Stimulated activated CD8-positive, alpha-beta memory T cell treated with anti-CD3 and anti-CD28 coated beads, Interleukin-12 subunit alpha, Interleukin-12 subunit beta, amount 100 ng/mL, for 1 hour (primary cell): ENCODE results near the gene COPB1.
"Not testable (repeated sequence)": the region's sequence is repeated elsewhere in the genome, so short reads cannot be mapped to it uniquely, and the experiment has no call there.

Experiments
- DNase-seq: peaks from one replicate; pipeline ENCODE4 v3.0.0-alpha.2; 2020; ENCODE audit warnings: low read depth

COPB1 gene, protein sequence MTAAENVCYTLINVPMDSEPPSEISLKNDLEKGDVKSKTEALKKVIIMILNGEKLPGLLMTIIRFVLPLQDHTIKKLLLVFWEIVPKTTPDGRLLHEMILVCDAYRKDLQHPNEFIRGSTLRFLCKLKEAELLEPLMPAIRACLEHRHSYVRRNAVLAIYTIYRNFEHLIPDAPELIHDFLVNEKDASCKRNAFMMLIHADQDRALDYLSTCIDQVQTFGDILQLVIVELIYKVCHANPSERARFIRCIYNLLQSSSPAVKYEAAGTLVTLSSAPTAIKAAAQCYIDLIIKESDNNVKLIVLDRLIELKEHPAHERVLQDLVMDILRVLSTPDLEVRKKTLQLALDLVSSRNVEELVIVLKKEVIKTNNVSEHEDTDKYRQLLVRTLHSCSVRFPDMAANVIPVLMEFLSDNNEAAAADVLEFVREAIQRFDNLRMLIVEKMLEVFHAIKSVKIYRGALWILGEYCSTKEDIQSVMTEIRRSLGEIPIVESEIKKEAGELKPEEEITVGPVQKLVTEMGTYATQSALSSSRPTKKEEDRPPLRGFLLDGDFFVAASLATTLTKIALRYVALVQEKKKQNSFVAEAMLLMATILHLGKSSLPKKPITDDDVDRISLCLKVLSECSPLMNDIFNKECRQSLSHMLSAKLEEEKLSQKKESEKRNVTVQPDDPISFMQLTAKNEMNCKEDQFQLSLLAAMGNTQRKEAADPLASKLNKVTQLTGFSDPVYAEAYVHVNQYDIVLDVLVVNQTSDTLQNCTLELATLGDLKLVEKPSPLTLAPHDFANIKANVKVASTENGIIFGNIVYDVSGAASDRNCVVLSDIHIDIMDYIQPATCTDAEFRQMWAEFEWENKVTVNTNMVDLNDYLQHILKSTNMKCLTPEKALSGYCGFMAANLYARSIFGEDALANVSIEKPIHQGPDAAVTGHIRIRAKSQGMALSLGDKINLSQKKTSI

DNA sequence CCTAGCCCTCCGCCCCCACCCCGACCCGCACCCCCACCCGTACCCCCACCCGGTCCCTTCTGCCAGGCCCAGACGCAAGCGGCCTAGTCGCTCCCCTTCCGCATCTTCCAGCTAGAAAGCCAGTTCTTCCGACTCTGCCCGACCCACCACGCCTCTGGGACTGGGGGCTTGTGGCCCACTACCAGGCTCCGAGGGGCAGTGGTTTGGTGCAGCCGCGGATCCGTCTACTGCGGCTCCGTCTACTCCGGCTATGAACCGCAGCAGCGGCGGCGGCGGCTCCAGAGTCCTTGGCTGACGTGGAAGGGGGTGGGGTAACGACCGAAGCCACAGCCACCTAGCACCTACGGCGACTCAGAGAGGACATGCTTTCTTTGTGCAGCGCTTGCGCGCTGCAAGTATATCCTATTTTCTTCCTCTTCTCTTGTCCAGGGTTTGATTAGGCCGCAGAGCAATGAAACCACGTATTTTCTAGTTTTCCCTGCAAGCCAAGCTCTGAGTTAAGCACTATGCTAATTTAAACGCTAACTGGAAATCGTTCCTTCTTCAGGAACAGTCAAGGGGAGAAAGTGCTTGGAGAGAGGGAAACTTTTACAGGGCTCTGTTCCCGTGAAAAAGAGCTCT lies at the start of gene COPB1:
Gene COPB1, minus strand, starts transcription at position 252 of the 621 bp plus-strand sequence. CDS start 883 bp downstream, outside the sequence.
- DNase-seq, result peak; percentile 83

DNA sequence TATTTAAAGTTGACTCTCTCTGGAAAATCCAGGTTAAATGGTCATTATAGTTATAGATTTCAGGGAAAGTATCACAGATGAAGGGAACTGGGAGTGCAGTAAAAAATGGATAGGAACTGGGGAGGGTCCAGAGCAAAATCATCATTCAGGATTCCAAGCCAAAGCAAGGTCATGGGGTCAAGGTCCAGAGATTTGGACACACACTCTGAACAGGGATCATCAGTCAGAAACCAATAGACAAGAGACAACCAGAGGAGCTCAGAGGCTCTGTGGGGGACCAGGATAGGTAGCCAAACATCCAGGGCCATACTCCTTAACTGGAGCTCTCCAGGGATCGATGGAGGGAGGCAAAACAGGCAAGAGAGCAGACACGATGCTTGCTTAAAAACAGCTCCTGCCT lies 47.8 kb upstream of the COPB1 start:
- no peak for DNase-seq

DNA sequence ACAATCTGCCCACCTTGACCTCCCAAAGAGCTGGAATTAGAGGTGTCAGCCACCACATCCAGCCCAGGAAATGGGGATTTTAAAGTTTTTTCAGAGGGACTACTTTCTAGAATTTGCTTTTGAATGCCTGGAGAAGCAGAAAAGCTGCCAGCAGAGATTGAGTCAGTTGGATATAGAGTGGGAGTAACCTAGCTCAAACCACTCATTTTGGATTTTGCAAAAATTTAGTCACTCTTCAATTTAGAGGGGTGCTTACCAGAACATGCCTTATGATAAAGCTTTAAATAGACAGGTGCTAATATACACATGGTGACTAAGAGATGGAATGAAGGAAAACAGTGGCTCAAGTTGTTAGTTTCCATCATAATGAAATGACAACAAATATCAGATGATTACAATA lies 47.1 kb upstream of the COPB1 start:
- DNase-seq, result no peak

DNA sequence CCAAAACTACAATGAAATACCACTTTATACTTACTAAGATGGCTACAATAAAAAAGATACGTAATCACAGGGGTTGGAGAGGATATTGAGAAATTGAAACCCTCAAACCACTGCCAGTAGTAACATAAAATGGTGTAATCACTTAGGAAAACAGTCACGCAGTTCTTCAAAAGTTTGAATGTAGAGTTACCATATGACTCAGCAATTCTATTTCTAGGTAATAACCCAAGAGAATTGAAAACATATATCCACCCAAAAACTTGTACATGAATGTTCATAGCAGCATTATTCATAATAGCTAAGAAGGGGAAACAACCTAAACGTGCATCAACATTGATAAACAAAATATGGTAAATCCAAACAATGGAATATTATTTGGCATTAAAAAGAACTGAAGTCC lies 45.0 kb upstream of the COPB1 start:
- DNase-seq, result no peak

DNA sequence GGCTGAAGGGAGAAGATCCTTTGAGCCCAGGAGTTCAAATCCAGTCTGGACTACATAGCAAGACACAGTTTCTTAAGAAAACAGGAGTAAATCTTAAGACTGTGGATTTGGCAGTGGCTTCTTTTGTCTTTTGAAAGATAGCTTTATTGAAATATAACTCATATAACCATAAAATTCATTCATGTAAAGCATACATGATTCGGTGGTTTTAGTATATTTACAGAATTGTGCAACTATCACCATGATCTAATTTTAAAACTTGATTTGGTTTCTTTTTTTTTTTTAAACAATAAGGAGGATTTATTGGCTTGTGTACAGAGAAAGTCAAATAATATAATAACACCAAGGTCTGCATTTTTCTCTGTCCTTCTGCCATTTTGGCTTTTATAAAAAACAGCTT lies 43.6 kb upstream of the COPB1 start:
- DNase-seq, result no peak

DNA sequence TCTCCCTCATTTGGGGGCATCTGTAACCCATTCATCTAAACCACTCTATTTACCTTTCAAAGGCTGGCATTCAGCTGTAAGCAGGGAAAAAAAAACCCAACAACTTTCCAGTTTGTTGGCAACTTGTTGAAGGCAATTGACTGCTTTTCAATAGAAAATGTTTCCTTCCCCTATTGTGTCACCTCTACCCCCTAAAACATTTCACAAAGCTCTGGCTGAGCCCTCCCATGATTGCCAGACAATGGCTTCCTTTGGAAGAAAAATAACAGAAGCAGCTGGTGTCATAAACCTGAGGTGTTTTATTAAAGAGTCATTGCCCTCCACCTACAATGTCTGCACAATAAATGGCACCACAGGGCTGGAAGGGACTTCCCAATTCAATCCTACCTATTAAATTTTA lies 42.7 kb upstream of the COPB1 start:
- DNase-seq, result no peak

DNA sequence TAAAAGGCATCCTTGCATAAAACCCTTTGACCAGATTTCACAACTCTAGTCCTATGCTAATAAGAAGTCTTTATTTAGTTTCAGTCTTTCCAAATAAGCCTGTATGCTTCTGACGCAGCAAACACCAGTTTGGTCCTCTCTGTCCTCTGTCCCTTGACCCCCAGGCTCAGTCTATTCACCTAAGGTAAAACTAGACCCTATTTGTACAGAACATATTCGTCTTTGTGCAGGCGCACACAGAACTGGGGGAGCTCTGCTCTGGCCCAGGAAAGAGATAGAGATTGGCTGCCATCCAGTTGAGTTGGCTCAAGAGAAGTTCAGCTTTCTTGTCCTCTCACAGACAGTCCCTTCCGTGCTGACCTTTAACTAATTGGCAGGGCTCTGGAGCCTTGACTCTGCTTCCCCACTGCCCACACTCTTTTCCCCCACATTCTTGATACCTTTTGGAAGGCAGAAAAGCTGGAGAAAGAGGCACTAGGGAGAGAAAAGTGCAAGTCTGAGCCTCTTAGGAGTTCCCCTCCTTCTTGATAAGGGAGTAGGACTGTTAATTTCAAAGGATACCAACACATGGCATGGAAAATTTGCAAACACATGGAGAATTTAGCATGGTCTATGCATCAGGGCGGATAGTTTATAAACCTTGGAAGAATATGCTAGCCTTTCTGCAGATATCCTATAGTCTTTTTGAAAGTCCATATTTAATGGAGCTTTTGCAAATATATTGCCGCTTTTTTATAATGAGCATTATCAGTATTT lies 41.8 kb upstream of the COPB1 start:
- DNase-seq, result no peak

DNA sequence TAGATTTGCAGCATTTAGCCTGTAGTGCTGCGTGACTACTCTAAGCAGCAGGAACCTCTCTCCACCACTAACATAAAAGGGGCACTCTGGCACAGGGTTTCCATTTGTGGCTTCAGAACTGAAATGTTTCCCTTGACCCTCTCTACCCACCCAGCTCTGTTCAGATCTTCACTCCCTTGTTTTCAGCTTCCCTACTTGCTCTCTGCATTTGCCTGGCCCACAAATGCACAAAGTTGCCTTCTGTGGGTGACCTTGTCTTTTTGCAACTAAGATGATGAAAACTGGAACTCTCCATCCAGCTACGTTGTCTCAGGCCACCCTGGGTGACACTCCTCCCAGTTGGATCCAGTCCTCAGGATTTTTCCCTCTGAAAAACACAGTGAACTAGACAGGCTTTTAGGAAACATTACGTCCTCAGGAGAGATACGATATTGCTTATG lies 40.4 kb upstream of the COPB1 start:
- no peak for DNase-seq

DNA sequence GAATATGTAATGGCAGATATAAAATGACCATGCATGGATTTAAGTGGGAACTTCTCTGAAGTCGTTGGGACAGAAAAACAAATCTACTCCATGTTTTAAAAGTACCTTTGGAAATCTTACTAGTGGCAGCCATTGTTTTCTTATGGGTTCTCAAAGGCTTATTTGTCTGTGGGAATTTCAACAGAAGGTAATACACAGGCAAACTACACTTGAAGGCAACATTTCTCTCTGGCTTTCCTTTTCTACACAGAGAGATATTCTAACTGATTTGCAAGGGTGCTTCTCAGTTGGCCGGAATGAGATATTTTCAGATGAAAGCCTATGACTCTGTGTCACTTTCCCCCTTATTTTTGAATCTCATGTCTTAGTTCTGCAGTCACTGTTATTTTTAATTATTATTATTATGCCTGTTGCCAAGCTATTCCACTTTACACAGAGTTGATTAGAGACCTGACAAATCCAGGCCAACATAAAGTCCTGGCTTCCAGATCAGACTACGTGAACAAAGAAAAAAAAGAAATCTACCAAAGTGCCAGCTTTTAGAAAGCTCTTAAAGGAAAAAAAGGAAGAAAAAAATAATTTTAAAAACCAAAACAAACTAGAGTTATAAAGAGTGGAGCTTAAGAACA lies 39.4 kb upstream of the COPB1 start:
- DNase-seq, result no peak

DNA sequence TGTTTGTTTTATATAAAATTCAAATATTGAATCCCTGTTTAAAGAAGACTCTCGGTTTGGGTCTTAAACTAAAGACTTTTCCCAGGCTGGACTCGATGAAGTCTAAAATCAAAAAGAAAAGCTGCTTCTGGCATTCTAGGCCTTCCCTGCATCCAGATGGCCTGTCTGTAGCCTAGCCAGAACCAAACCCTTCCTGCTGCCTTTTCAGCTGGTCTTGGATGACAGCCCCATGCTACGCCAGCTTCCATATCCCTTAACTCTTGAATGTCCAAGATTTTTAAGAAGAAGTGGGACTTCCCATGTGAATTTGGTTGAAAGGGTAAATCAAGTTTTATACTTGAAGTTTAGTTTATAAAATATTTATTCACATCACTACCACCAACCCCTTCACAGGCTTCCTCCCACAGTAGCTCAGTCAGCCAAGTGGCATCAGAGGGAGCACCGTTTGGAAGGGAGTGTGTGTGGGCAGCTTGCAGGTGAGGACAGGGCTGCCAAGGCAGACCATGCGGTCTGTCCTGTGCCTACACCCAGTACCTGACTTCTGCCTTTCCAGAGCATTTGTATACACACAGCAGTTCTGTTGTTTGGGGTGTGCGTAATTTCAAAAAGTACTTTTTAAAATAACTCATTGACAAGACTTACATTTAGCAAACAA lies 38.8 kb upstream of the COPB1 start:
- DNase-seq, result no peak

DNA sequence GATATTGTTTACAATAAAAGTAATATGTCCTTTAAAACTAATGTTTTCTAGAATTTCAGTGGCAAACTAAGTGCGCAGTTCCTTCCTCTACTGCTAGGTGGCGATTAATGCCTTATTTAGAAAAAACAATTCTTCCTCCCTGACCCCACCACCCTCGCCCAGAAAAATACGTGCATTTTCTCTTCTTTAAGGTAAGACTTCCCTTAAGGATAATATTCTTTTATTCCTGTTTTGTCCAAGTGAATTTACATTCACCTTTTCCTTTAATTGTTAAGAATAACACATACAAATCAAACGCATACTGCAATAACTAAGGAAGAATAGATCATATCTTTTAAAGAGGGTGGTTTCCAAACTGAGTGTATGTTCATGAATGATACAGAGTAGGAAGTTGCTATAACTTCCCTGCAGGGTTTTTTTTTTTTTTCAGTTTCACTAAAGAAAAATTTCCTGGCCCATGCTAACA lies 37.6 kb upstream of the COPB1 start:
- no peak for DNase-seq

DNA sequence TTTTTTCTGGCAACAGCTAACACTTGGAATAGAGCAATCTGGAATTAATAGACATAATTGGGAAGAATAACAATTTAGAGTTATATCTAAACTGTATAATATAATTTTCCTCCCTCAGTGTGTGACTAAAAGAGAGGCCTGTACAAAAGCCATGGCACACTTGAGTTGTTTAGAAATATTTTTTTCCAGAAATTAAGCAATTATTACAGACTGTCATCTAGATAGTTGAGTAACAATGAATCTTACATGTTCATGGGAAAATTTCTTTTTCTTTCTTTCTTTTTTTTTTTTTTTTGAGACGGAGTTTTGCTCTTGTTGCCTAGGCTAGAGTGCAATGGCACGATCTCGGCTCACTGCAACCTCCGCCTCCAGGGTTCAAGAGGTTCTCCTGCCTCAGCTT lies 35.6 kb upstream of the COPB1 start:
- not testable (repeated sequence) for DNase-seq

DNA sequence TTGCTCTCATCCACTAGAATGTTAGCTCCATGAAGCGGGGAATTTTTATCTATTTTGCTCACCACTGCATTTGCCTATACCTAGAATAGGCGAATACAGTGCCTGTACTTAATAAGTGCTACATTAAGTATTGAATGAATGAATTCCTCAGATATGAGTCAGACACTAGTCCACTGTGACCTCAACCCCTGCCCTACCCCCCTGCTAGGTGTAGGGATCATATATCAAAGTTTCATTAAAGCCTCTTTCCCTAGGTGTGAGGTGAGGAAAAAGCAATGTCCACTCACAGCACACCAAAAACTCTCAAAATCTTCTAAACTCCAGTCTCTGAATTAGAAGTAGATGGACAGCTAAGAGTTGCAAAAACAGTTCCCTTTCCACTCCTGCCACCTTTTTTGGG lies 30.3 kb upstream of the COPB1 start:
- no peak for DNase-seq

DNA sequence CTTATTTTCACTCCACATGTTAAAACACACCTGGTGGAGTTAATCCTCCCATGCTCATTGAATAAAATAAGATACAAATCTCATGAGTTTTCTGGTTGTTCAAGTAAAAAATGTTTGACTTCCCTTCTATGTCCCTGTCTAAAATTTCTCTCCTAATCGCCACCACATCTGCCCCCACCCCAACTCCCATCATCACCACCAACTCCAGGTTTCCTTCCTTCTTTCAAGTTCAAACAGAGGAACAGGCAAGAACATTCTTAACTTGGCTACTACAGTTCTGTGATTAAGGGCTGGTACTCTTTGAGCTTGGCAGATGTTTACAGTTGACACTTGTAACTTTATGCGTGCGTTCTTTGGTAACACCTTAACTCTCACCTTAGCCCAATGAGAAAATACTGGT lies 29.7 kb upstream of the COPB1 start:
- DNase-seq, result no peak

DNA sequence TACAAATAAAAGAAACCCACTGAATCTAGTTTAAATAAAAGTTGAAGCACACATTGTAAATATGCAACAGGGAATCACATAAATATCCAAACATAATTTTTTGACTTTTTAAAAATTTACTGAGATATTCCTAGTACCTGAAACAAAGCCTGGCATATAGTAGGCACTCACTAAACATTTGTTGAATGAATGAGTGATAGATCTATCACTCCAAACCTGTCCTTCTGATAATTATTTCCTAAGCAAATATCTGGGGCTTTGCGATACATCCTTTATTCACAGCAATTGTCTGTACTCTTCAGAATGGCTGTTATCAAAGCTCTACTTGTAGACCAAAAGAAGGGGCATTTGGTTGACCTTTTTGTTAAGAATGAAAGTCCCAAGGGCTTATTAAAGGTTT lies 23.2 kb upstream of the COPB1 start:
- DNase-seq, result no peak

DNA sequence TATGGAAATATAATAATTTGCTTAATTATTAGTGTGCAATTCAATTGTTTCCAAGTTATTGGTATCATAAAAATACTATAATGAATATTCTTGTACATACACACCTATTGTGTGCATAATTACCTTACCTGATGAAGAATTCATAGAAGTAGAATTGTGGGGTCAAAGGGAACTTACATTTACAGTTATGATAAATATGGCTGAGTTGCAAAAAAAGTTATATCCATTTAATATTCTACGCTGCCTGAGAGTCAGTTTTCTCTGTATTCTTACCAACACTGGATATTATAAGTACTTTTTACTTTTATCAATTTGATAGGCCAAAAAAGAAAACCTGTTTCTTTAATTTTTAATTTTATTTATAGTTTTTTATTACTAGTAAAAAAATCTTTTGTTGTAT lies 22.6 kb upstream of the COPB1 start:
- DNase-seq, result no peak

DNA sequence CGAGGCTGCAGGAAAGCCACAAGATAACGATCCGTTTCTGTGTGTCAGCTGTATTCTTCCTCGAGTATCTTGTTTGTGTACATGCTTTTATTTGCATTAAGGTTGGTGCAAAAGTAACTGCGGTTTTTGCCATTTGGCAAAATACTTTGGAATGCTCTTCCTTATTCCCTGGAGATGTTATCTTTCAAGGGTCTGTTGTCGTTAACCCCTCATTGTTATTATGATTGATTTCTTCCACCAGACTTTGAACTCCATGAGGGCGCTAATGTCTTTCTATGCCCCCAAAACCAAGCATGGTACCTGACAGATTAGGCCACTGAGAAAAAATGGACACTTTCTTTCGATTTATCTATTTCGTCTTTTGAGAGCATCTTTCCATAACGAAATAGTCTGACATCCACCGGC lies 21.1 kb upstream of the COPB1 start:
- no peak for DNase-seq

DNA sequence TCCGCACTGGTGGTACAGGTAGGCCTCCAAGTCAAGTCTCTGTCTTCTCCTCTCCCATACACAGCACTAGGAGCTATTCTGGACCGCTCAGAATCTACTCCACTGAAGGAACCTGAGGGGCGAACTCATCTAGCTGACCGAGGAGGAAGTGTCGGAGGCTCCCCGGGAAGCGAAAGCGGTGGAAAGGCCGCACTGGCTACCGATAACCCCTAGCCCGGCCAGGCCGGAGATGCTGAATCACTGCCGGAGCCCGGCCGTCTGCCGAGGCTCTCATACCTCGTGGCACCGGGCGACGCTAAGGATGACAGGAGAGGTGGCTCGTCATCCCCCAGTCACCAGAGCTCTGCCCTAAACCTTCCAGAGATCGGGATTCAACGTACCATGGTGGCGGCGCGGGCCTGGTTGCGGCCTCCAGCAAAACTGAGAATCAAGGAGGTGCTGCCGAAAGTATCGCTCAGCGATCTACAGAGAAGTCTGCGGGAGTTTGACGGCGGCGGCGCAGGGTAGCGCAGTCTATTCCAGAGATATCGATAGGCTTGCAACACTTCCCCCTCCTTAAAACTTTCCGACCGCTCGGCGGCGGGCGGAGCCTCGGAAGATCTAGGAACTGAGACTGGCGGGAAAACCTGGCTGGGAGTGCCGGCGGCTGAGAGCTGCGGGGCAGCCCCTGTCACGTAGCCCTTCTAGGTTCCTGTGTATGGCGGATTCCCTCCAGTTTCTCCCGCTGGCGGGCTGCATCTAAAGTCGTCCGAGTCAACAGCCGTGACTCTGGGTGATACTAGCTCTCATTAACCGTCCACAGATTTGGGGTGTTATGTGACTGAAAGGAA lies 20.5 kb upstream of the COPB1 start, which contains the start of gene PSMA1:
Gene PSMA1, minus strand, starts transcription at position 470 of the 830 bp plus-strand sequence. Its CDS starts 87 bp downstream, at position 383.
- DNase-seq, result peak; percentile 87

DNA sequence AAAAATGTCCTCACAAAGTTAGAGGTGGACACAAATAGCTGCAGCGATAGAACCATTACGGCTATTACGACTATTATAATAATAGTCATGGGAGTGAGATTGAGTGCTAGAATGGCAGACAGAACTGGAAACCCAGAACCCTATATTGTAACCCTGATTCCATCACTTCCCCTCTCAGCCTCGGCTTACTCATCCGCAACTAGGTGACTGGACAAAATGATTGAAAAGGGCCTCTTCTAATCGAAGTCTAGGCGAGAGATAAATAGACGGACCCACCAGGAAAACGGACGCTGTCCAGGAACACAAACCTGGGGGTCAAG lies 19.9 kb upstream of the COPB1 start:
- DNase-seq, result no peak

DNA sequence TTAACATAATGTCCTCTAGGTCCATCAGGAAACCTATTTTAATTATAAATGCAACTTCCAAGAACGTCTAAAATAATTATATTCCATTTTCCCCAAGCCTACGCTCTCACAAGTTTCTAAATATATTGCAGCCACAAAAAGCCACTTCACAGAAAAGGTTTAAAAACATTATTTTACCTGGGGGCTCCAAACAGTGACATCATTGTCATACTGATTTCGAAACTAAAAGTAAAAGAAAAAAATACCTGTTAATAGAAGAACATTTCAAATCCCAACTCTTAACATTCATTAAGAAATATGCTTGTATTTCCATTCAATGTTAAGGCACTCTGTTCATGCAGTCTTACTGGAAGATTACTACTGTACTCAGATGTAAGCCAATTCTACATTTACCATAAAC lies 19.2 kb upstream of the COPB1 start:
- DNase-seq, result no peak
